HEK293 (cell line): ENCODE measurements around the gene BIN1.

Experiments used
- CTCF ChIA-PET: fragments of 350-600 bp; formaldehyde crosslinking; extraction: SDS; loops from one replicate; lab custom pipeline; 2021; ENCODE audit warnings: antibody characterized with exemption; lab: Yijun Ruan, JAX
- POLR2A ChIA-PET: fragments of 300-600 bp; formaldehyde crosslinking; extraction: SDS; loops from one replicate; lab custom pipeline; 2020; ENCODE audit warnings: antibody characterized with exemption, inconsistent platforms; lab: Yijun Ruan, JAX
- H3K27ac ChIP-seq: fragments of 200-500 bp; sonication (Bioruptor generic); 2 replicates; pipeline ENCODE4 v1.5.1; 2014; ENCODE audit warnings: low read depth, low read length, control low read depth, inconsistent platforms; ENCODE audit errors: extremely low read depth
- H3K36me3 ChIP-seq, 2 experiments: fragments of 200-500 bp in 1 of 2; sonication (Bioruptor generic) in 1 of 2; 1 replicate in 1 of 2; 2 replicates in 1 of 2; pipeline ENCODE4 v1.5.1; 2014 to 2017; ENCODE audit warnings: inconsistent platforms in 2 of 2, low read length in 2 of 2; ENCODE audit not compliant: control insufficient read depth in 2 of 2, insufficient read depth in 1 of 2
- H3K4me1 ChIP-seq: fragments of 200-500 bp; sonication (Bioruptor generic); 2 replicates; pipeline ENCODE4 v1.5.1; 2014; ENCODE audit warnings: mild to moderate bottlenecking, low read length, inconsistent platforms; ENCODE audit not compliant: control insufficient read depth, insufficient read depth
- H3K4me3 ChIP-seq: 2 replicates; pipeline ENCODE4 v1.5.1; 2011; ENCODE audit warnings: low read depth, mild to moderate bottlenecking, control low read depth, low read length, moderate library complexity
- H3K9me3 ChIP-seq: fragments of 200-500 bp; sonication (Bioruptor generic); 2 replicates; pipeline ENCODE4 v1.5.1; 2014; ENCODE audit warnings: low read depth, low read length, inconsistent platforms; ENCODE audit not compliant: control insufficient read depth, insufficient read depth
- AEBP2 ChIP-seq: fragments of 450-650 bp; formaldehyde crosslinking; IDR thresholded peaks from 2 replicates; pipeline ENCODE4 v1.5.1; 2016; ENCODE audit warnings: missing biosample characterization, missing genetic modification characterization, borderline replicate concordance
- KLF16 ChIP-seq: fragments of 450-650 bp; formaldehyde crosslinking; IDR thresholded peaks from 2 replicates; pipeline ENCODE4 v1.5.1; 2017; ENCODE audit warnings: missing biosample characterization, missing genetic modification characterization
- MEIS1 ChIP-seq: sonication (generic); formaldehyde crosslinking; IDR thresholded peaks from 2 replicates; pipeline ENCODE4 v1.8.1; 2022; ENCODE audit warnings: missing genetic modification reagents, mild to moderate bottlenecking, borderline replicate concordance
- PRDM2 ChIP-seq: fragments of 450-650 bp; formaldehyde crosslinking; IDR thresholded peaks from 2 replicates; pipeline ENCODE4 v1.5.1; 2016; ENCODE audit warnings: missing biosample characterization, missing genetic modification characterization, borderline replicate concordance
- REPIN1 ChIP-seq: fragments of 450-650 bp; formaldehyde crosslinking; IDR thresholded peaks from 2 replicates; pipeline ENCODE4 v1.5.1; 2017; ENCODE audit warnings: missing biosample characterization, missing genetic modification characterization, low read depth
- TCF7L2 ChIP-seq: IDR thresholded peaks from 2 replicates; pipeline ENCODE4 v1.6.1; 2011; ENCODE audit warnings: low read depth, mild to moderate bottlenecking, inconsistent platforms, low read length, moderate library complexity, borderline replicate concordance
- WT1 ChIP-seq: fragments of 450-650 bp; formaldehyde crosslinking; IDR thresholded peaks from 2 replicates; pipeline ENCODE4 v1.5.1; 2016; ENCODE audit warnings: missing biosample characterization, missing genetic modification characterization
- ZNF121 ChIP-seq: fragments of 450-650 bp; formaldehyde crosslinking; IDR thresholded peaks from 2 replicates; pipeline ENCODE4 v1.5.1; 2016; ENCODE audit warnings: missing biosample characterization, missing genetic modification characterization
- ZNF169 ChIP-seq: fragments of 450-650 bp; formaldehyde crosslinking; IDR thresholded peaks from 2 replicates; pipeline ENCODE4 v1.5.1; 2016; ENCODE audit warnings: missing biosample characterization, missing genetic modification characterization
- ZNF221 ChIP-seq: fragments of 450-650 bp; formaldehyde crosslinking; IDR thresholded peaks from 2 replicates; pipeline ENCODE4 v1.5.1; 2017; ENCODE audit warnings: missing biosample characterization, missing genetic modification characterization, borderline replicate concordance
- ZNF37A ChIP-seq: fragments of 450-650 bp; IDR thresholded peaks from 2 replicates; pipeline ENCODE4 v1.5.1; 2018; ENCODE audit warnings: missing biosample characterization, missing genetic modification characterization
- ZNF560 ChIP-seq: fragments of 450-650 bp; formaldehyde crosslinking; IDR thresholded peaks from 2 replicates; pipeline ENCODE4 v1.5.1; 2017; ENCODE audit warnings: missing biosample characterization, missing genetic modification characterization, borderline replicate concordance
- ZNF610 ChIP-seq: fragments of 450-650 bp; formaldehyde crosslinking; IDR thresholded peaks from 2 replicates; pipeline ENCODE4 v1.5.1; 2016; ENCODE audit warnings: missing biosample characterization, missing genetic modification characterization, borderline replicate concordance
- ZNF701 ChIP-seq: fragments of 450-650 bp; formaldehyde crosslinking; IDR thresholded peaks from 2 replicates; pipeline ENCODE4 v1.5.1; 2016; ENCODE audit warnings: missing biosample characterization, missing genetic modification characterization
- ZNF76 ChIP-seq: fragments of 450-650 bp; formaldehyde crosslinking; IDR thresholded peaks from 2 replicates; pipeline ENCODE4; 2016; ENCODE audit warnings: low read depth, missing biosample characterization, missing genetic modification characterization, borderline replicate concordance
- ZNF785 ChIP-seq: fragments of 450-650 bp; formaldehyde crosslinking; IDR thresholded peaks from 2 replicates; pipeline ENCODE4 v1.5.1; 2016; ENCODE audit warnings: missing biosample characterization, missing genetic modification characterization
- ZNF837 ChIP-seq: fragments of 450-650 bp; formaldehyde crosslinking; IDR thresholded peaks from 2 replicates; pipeline ENCODE4 v1.5.1; 2016; ENCODE audit warnings: missing biosample characterization, missing genetic modification characterization
- TF ChIP-seq, protein P1 (sequence below): fragments of 450-650 bp; formaldehyde crosslinking; IDR thresholded peaks from 2 replicates; pipeline ENCODE4 v1.5.1; 2016; ENCODE audit warnings: missing biosample characterization, missing genetic modification characterization, borderline replicate concordance
- TF ChIP-seq, protein P2 (sequence below): fragments of 450-650 bp; formaldehyde crosslinking; IDR thresholded peaks from 2 replicates; pipeline ENCODE4 v1.5.1; 2016; ENCODE audit warnings: missing biosample characterization, missing genetic modification characterization, low read depth
- TF ChIP-seq, protein P3 (sequence below): fragments of 450-650 bp; formaldehyde crosslinking; IDR thresholded peaks from 2 replicates; pipeline ENCODE4; 2016; ENCODE audit warnings: missing biosample characterization, missing genetic modification characterization

BIN1 gene

DNA sequence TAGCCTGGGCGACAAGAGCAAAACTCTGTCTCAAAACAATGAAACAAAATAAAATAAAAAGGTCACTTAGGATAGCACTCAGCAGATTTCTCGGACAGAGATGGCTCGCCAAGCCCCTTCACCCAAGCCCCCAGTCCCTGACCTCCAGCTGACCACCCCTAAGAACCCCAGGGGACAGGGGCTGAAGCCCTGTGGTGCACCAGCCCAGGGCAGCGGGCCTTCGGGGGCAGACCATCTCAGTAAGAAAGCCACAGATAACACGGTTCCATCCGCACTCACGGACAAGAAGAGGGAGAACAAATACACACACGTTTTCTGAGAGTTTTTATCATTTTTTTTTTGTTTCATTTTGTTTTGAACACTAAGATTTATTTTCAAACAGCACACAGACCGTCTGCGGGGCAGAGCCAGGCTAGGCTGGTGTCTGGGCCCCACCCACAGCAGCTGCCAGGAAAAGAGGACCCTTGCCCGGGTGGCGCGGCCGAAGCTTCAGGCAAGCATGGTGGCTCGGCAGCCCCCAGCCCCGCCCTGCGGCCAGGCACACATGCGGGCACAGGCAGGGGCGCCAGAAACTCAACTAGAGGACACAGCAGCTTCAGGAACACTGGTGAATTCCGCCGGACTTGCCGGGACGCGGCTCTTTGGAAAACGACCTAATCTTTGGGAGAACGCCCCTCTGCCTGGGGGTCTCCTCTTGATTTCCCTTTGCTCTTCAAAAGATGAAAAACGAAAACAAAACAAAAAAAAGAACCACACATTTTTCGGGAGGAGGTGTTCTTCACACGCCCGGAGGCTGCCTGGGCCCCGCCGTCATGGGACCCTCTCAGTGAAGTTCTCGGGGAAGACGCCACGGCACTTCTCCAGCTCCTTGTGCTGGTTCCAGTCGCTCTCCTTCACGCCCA, 59.0 kb downstream of the BIN1 start:
- no peaks in the 10 kb centered on the region for H3K36me3 ChIP-seq
- ChIA-PET CTCF (interaction anchor here (0.7 kb wide), 1 partner anchor 246 kb away, joined by 4 read pairs; no protein-coding TSS in a partner anchor), POLR2A (no interaction called here)
- H3K4me3 ChIP-seq, result no peak overlapping the region
- TF ChIP-seq ZNF837 (tag by site-specific recombination) (no peak), ZNF785 (tag by site-specific recombination) (no peak), TCF7L2 (no peak)
- TF ChIP-seq, all 188 proteins: peak for 0
- Histone ChIP-seq H3K4me1 (no peaks in the 10 kb centered on the region), H3K27ac (no peak overlapping the region), H3K9me3 (no peaks in the 10 kb centered on the region)

- POLR2A ChIA-PET, result no interaction called here
- Histone ChIP-seq H3K27ac (no peak overlapping the region), H3K4me1 (no peaks in the 10 kb centered on the region), H3K4me3 (no peak overlapping the region), H3K36me3 (no peaks in the 10 kb centered on the region), H3K9me3 (no peaks in the 10 kb centered on the region)
- TF ChIP-seq PRDM2 (tag by site-specific recombination), result no peak
- TF ChIP-seq, protein P1, sequence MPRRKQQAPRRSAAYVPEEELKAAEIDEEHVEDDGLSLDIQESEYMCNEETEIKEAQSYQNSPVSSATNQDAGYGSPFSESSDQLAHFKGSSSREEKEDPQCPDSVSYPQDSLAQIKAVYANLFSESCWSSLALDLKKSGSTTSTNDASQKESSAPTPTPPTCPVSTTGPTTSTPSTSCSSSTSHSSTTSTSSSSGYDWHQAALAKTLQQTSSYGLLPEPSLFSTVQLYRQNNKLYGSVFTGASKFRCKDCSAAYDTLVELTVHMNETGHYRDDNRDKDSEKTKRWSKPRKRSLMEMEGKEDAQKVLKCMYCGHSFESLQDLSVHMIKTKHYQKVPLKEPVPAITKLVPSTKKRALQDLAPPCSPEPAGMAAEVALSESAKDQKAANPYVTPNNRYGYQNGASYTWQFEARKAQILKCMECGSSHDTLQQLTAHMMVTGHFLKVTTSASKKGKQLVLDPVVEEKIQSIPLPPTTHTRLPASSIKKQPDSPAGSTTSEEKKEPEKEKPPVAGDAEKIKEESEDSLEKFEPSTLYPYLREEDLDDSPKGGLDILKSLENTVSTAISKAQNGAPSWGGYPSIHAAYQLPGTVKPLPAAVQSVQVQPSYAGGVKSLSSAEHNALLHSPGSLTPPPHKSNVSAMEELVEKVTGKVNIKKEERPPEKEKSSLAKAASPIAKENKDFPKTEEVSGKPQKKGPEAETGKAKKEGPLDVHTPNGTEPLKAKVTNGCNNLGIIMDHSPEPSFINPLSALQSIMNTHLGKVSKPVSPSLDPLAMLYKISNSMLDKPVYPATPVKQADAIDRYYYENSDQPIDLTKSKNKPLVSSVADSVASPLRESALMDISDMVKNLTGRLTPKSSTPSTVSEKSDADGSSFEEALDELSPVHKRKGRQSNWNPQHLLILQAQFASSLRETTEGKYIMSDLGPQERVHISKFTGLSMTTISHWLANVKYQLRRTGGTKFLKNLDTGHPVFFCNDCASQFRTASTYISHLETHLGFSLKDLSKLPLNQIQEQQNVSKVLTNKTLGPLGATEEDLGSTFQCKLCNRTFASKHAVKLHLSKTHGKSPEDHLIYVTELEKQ (tag by site-specific recombination), result no peak
- TF ChIP-seq ZNF37A (tag by site-specific recombination), result no peak
- no peak for TF ChIP-seq REPIN1 (tag by site-specific recombination)
- TF ChIP-seq ZNF701 (tag by site-specific recombination), result no peak
- TF ChIP-seq ZNF76 (tag by site-specific recombination), result no peak
- TF ChIP-seq ZNF169 (tag by site-specific recombination), result no peak
- TF ChIP-seq WT1 (tag by site-specific recombination), result no peak
- TF ChIP-seq AEBP2 (tag by site-specific recombination), result no peak
- TF ChIP-seq, protein P2, sequence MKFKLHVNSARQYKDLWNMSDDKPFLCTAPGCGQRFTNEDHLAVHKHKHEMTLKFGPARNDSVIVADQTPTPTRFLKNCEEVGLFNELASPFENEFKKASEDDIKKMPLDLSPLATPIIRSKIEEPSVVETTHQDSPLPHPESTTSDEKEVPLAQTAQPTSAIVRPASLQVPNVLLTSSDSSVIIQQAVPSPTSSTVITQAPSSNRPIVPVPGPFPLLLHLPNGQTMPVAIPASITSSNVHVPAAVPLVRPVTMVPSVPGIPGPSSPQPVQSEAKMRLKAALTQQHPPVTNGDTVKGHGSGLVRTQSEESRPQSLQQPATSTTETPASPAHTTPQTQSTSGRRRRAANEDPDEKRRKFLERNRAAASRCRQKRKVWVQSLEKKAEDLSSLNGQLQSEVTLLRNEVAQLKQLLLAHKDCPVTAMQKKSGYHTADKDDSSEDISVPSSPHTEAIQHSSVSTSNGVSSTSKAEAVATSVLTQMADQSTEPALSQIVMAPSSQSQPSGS, result no peak
- no peak for TF ChIP-seq MEIS1 (CRISPR knock-in tag)
- no peak for TF ChIP-seq ZNF560 (tag by site-specific recombination)
- no peak for TF ChIP-seq ZNF121
- no peak for TF ChIP-seq ZNF610 (tag by site-specific recombination)
- no peak for TF ChIP-seq KLF16 (tag by site-specific recombination)
- no peak for TF ChIP-seq ZNF221
- TF ChIP-seq, protein P3, sequence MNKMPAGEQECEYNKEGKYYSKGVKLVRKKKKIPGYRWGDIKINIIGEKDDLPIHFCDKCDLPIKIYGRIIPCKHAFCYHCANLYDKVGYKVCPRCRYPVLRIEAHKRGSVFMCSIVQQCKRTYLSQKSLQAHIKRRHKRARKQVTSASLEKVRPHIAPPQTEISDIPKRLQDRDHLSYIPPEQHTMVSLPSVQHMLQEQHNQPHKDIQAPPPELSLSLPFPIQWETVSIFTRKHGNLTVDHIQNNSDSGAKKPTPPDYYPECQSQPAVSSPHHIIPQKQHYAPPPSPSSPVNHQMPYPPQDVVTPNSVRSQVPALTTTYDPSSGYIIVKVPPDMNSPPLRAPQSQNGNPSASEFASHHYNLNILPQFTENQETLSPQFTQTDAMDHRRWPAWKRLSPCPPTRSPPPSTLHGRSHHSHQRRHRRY (tag by site-specific recombination), result no peak
- CTCF ChIA-PET, result no interaction called here
Measured at GRCh38 chr2:127047054-127047453, 59.9 kb downstream of the BIN1 start.
